HepG2 (cell line): Measurements from ENCODE around the gene TAPBP. TPM values are rescaled to one million over a fixed set of nuclear protein-coding genes. Genes with fewer than 3 reads are reported as not detected.

Source experiments
- ATF7 ChIP-seq, 2 experiments: fragments of 450-650 bp in 1 of 2; sonication (generic) in 1 of 2; formaldehyde crosslinking in 1 of 2; IDR thresholded peaks; 2 replicates each; pipeline versions ENCODE4 v1.4.0 to v1.6.1; 2016 to 2020; ENCODE audit warnings: antibody characterized with exemption in 1 of 2, mild to moderate bottlenecking in 1 of 2, missing genetic modification reagents in 1 of 2
- CHCHD3 ChIP-seq: sonication (generic); formaldehyde crosslinking; IDR thresholded peaks from 2 replicates; pipeline ENCODE4 v1.8.0; 2022; ENCODE audit warnings: mild to moderate bottlenecking, missing genetic modification reagents, moderate library complexity
- KLF16 ChIP-seq, 2 experiments: sonication (generic) in 1 of 2; formaldehyde crosslinking in 1 of 2; IDR thresholded peaks; 2 replicates each; pipeline versions ENCODE4 v1.6.1 to v1.8.0; 2016 to 2023; ENCODE audit warnings: missing genetic modification reagents in 2 of 2, missing compliant biosample characterization in 1 of 2
- MAFG ChIP-seq: sonication (generic); formaldehyde crosslinking; IDR thresholded peaks from 2 replicates; pipeline ENCODE4 v1.5.1; 2020; ENCODE audit warnings: mild to moderate bottlenecking, missing genetic modification reagents
- MTF2 ChIP-seq: sonication (generic); formaldehyde crosslinking; IDR thresholded peaks from 2 replicates; pipeline ENCODE4 v1.5.0; 2020; ENCODE audit warnings: missing genetic modification reagents, borderline replicate concordance
- NCOR1 ChIP-seq: fragments of 200-600 bp; sonication (generic); IDR thresholded peaks from 2 replicates; pipeline ENCODE4 v1.7.0; 2017; ENCODE audit warnings: antibody characterized with exemption, low read length, borderline replicate concordance
- NR0B2 ChIP-seq: sonication (generic); formaldehyde crosslinking; IDR thresholded peaks from 2 replicates; pipeline ENCODE4 v1.4.0; 2020; ENCODE audit warnings: mild to moderate bottlenecking, missing genetic modification reagents
- PHF5A ChIP-seq: IDR thresholded peaks from one replicate; pipeline ENCODE4 v1.6.1; 2018; ENCODE audit warnings: low read depth, missing genetic modification reagents; ENCODE audit not compliant: unreplicated experiment
- PITX1 ChIP-seq: sonication (generic); formaldehyde crosslinking; IDR thresholded peaks from 2 replicates; pipeline ENCODE4 v1.5.1; 2020; ENCODE audit warnings: mild to moderate bottlenecking, missing genetic modification reagents
- SAFB2 ChIP-seq: sonication (generic); formaldehyde crosslinking; IDR thresholded peaks from 2 replicates; pipeline ENCODE4 v1.5.1; 2020; ENCODE audit warnings: missing genetic modification reagents, low read depth, mild to moderate bottlenecking, borderline replicate concordance
- SP4 ChIP-seq: sonication (generic); formaldehyde crosslinking; IDR thresholded peaks from 2 replicates; pipeline ENCODE4 v1.8.1; 2023; ENCODE audit warnings: mild to moderate bottlenecking, missing genetic modification reagents
- U2AF2 ChIP-seq: fragments of 200-400 bp; formaldehyde crosslinking; IDR thresholded peaks from 2 replicates; pipeline ENCODE4 v1.6.1; 2017; ENCODE audit warnings: low read depth, mild to moderate bottlenecking, low read length
- USF2 ChIP-seq, 2 experiments: sonication (generic) in 1 of 2; formaldehyde crosslinking in 1 of 2; IDR thresholded peaks; 2 replicates each; pipeline versions ENCODE4 v1.5.1 to v1.6.1; 2011 to 2020; ENCODE audit warnings: borderline replicate concordance in 1 of 2, low read depth in 1 of 2, low read length in 1 of 2, mild to moderate bottlenecking in 1 of 2, missing genetic modification reagents in 1 of 2, moderate library complexity in 1 of 2
- ZFP36 ChIP-seq: fragments of 150-350 bp; IDR thresholded peaks from 2 replicates; pipeline ENCODE4 v1.6.1; 2018; ENCODE audit warnings: borderline replicate concordance, low read length, low read depth; ENCODE audit not compliant: partially characterized antibody
- ZNF468 ChIP-seq: sonication (generic); formaldehyde crosslinking; IDR thresholded peaks from 2 replicates; pipeline ENCODE4 v1.8.0; 2022; ENCODE audit warnings: mild to moderate bottlenecking, moderate library complexity, missing genetic modification reagents
- ZNF598 ChIP-seq: sonication (generic); formaldehyde crosslinking; IDR thresholded peaks from 2 replicates; pipeline ENCODE4 v1.5.1; 2020; ENCODE audit warnings: mild to moderate bottlenecking, missing genetic modification reagents, borderline replicate concordance
- ZNF614 ChIP-seq: IDR thresholded peaks from 2 replicates; pipeline ENCODE4 v1.6.1; 2018; ENCODE audit warnings: missing biosample characterization, missing genetic modification reagents, inconsistent platforms, borderline replicate concordance
- ZSCAN25 ChIP-seq: sonication (generic); formaldehyde crosslinking; IDR thresholded peaks from 2 replicates; pipeline ENCODE4 v1.8.0; 2022; ENCODE audit warnings: mild to moderate bottlenecking, missing genetic modification reagents
- polyA plus RNA-seq, 8 experiments: library from polyadenylated mRNA; depleted of rRNA in 3 of 8; stranded (reverse) in 7 of 8; unstranded in 1 of 8; fragments of >200 nt; fragmentation: Illumina TruSeq in 4 of 8; extraction: Trizol in 4 of 8; gene quantifications; 2 replicates each; pipeline versions ENCODE4 v1.2.1 to v1.2.3, GENCODE V29; 2011 to 2016; ENCODE audit warnings: low read depth in 4 of 8, missing spikeins in 1 of 8, mixed read lengths in 1 of 8; ENCODE audit not compliant: insufficient read depth in 1 of 8
- total RNA-seq, 5 experiments: library from RNA; depleted of rRNA; stranded (reverse); fragments of >200 nt; fragmentation: Illumina TruSeq; extraction: Trizol; gene quantifications; 2 replicates each; pipeline ENCODE4 v1.2.3, GENCODE V29; 2016; ENCODE audit warnings: low read depth in 1 of 5
- TF ChIP-seq, protein P1 (sequence below): sonication (generic); formaldehyde crosslinking; IDR thresholded peaks from 2 replicates; pipeline ENCODE4; 2020; ENCODE audit warnings: missing genetic modification reagents, mild to moderate bottlenecking, borderline replicate concordance
- TF ChIP-seq, protein P2 (sequence below): sonication (generic); formaldehyde crosslinking; conservative IDR thresholded peaks from 2 replicates; pipeline ENCODE4 v1.4.0; 2020; ENCODE audit warnings: missing genetic modification reagents

TAPBP gene
- total and polyA plus RNA-seq, 2 of the 13 experiments (the other 11 are each of a cell fraction or from before 2014, with no cell fraction given) = 27.4 to 32.3 TPM

DNA sequence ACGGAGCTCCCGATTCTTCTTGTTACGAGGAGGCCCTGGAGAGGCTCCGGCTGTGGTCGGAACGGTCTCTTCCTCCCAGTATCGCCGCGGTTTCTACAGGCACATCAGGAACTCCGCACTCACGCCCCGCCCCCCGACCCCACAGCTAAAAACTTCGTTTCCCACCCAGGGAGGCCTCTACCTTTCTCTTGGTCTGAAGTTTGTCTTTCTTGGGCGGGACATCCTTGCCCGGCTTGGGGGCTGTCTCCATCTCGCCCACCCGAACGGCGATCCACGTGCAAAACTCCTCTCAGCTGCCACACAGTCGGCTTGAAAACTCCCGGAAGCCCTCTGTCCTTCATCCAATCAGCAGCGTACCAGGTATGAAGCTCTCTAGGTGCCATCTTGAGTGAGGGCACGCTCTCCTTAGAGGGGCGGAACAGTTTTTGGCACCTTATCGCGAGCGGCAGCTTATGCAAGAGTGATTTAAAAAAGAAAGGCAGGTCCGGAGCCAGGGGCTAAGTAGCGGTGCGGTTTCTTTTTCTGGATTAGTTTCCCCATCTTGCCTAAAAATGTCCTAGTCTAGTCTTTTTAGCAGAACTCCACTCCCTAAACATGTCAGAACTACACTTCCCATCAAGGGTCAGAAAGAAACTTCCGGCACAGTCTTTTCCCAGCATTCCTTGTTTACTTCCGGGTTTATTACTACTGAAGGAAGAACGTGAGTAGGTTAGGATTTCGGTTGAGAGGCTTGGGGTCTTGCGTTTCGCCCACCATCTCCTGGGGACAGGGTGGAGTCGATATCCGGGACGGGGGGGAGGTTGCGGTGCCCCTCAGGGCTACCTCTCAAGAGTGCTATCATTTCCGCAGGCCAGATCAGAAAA, 24.7 kb downstream of the TAPBP start, which contains the start of the genes PFDN6 and WDR46 (continued):
- TF ChIP-seq USF2 (IDR thresholded peaks at IDR 0.05; ENCODE audit: low read depth, low read length) (no peak), USF2 (CRISPR knock-in tag; IDR thresholded peaks at IDR 0.05; ENCODE audit: borderline replicate concordance) (no peak), ATF7 (IDR thresholded peaks at IDR 0.05) (no peak), ATF7 (CRISPR knock-in tag; IDR thresholded peaks at IDR 0.05) (no peak), MAFG (CRISPR knock-in tag) (no peak), SP4 (CRISPR knock-in tag) (peak; percentile 70), KLF16 (CRISPR knock-in tag; IDR thresholded peaks at IDR 0.05) (0 out of 4 replicates have a peak, but pooled peaks of 1 of the 2 experiments have one; percentile 10), ZNF468 (no peak), U2AF2 (no peak), PHF5A (CRISPR knock-in tag) (peak; percentile 20), ZNF598 (no peak), ZSCAN25 (CRISPR knock-in tag) (no peak; the same call in 1 of the 2 replicates), MTF2 (CRISPR knock-in tag) (no peak), CHCHD3 (CRISPR knock-in tag) (no peak), ZFP36 (no peak), SAFB2 (CRISPR knock-in tag) (no peak), NCOR1 (peak; percentile 47; the same call in 1 of the 2 replicates), PITX1 (no peak), NR0B2 (peak; percentile 88; the same call in 1 of the 2 replicates), ZNF614 (CRISPR knock-in tag) (no peak)
- TF ChIP-seq, protein P1, sequence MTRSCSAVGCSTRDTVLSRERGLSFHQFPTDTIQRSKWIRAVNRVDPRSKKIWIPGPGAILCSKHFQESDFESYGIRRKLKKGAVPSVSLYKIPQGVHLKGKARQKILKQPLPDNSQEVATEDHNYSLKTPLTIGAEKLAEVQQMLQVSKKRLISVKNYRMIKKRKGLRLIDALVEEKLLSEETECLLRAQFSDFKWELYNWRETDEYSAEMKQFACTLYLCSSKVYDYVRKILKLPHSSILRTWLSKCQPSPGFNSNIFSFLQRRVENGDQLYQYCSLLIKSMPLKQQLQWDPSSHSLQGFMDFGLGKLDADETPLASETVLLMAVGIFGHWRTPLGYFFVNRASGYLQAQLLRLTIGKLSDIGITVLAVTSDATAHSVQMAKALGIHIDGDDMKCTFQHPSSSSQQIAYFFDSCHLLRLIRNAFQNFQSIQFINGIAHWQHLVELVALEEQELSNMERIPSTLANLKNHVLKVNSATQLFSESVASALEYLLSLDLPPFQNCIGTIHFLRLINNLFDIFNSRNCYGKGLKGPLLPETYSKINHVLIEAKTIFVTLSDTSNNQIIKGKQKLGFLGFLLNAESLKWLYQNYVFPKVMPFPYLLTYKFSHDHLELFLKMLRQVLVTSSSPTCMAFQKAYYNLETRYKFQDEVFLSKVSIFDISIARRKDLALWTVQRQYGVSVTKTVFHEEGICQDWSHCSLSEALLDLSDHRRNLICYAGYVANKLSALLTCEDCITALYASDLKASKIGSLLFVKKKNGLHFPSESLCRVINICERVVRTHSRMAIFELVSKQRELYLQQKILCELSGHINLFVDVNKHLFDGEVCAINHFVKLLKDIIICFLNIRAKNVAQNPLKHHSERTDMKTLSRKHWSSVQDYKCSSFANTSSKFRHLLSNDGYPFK (CRISPR knock-in tag) = peak; percentile 92; the same call in 1 of the 2 replicates
- TF ChIP-seq, protein P2, sequence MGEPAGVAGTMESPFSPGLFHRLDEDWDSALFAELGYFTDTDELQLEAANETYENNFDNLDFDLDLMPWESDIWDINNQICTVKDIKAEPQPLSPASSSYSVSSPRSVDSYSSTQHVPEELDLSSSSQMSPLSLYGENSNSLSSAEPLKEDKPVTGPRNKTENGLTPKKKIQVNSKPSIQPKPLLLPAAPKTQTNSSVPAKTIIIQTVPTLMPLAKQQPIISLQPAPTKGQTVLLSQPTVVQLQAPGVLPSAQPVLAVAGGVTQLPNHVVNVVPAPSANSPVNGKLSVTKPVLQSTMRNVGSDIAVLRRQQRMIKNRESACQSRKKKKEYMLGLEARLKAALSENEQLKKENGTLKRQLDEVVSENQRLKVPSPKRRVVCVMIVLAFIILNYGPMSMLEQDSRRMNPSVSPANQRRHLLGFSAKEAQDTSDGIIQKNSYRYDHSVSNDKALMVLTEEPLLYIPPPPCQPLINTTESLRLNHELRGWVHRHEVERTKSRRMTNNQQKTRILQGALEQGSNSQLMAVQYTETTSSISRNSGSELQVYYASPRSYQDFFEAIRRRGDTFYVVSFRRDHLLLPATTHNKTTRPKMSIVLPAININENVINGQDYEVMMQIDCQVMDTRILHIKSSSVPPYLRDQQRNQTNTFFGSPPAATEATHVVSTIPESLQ = no peak; the same call in 1 of the 2 replicates
